H1 (cell line): ENCODE data around the gene TBC1D9. TPM values are rescaled to one million over a fixed set of nuclear protein-coding genes. Genes with fewer than 3 reads are reported as not detected.

ENCODE experiments used
- CTCF ChIA-PET: fragments of 300-600 bp; sonication (Branson Sonifier 250); formaldehyde crosslinking; loops from one replicate; lab custom pipeline; 2021; ENCODE audit not compliant: partially characterized antibody; lab: Charles Lee
- POLR2A ChIA-PET: fragments of 300-600 bp; sonication (Branson Sonifier 250); formaldehyde crosslinking; loops from one replicate; lab custom pipeline; 2021; ENCODE audit warnings: inconsistent platforms; ENCODE audit not compliant: partially characterized antibody; lab: Charles Lee
- DNase-seq, 2 experiments: peaks; one replicate each; pipeline versions ENCODE4 v3.0.0 to v3.0.0-alpha.2; 2010 to 2022; ENCODE audit warnings: low spot score in 2 of 2, low read depth in 1 of 2, mixed read lengths in 1 of 2
- FAIRE-seq: peaks from 2 replicates; lab custom pipeline; 2011; peaks lifted over from hg19 to GRCh38; lab: Jason Lieb, UNC
- H2AFZ ChIP-seq: 2 replicates; pipeline ENCODE4 v1.8.1; 2012; ENCODE audit warnings: low read length, inconsistent platforms
- H2AK5ac ChIP-seq: 2 replicates; pipeline ENCODE4 v1.6.1; 2013; ENCODE audit warnings: low read depth, low read length
- H2BK120ac ChIP-seq: replicated peaks from 2 replicates; pipeline ENCODE3; 2013; ENCODE audit warnings: low read depth, low read length, inconsistent platforms
- H2BK12ac ChIP-seq: 2 replicates; pipeline ENCODE4 v1.6.1; 2013; ENCODE audit warnings: low read depth, low read length
- H2BK15ac ChIP-seq: 2 replicates; pipeline ENCODE4 v1.6.1; 2013; ENCODE audit warnings: low read length
- H2BK20ac ChIP-seq: 2 replicates; pipeline ENCODE4 v1.6.1; 2013; ENCODE audit warnings: low read length
- H2BK5ac ChIP-seq: 2 replicates; pipeline ENCODE4 v1.6.1; 2013; ENCODE audit warnings: low read depth, low read length
- H3K14ac ChIP-seq: 2 replicates; pipeline ENCODE4 v1.6.1; 2013; ENCODE audit warnings: inconsistent platforms; ENCODE audit not compliant: insufficient read length
- H3K18ac ChIP-seq: 2 replicates; pipeline ENCODE4 v1.6.1; 2013; ENCODE audit warnings: low read length; ENCODE audit errors: extremely low read depth
- H3K23ac ChIP-seq: 2 replicates; pipeline ENCODE4 v1.6.1; 2013; ENCODE audit warnings: inconsistent platforms; ENCODE audit not compliant: insufficient read length
- H3K23me2 ChIP-seq: 2 replicates; pipeline ENCODE4 v1.6.1; 2013; ENCODE audit warnings: low read depth, low read length
- H3K27ac ChIP-seq: 2 replicates; pipeline ENCODE4 v1.6.1; 2011; ENCODE audit warnings: low read depth, low read length, inconsistent platforms
- H3K27me3 ChIP-seq, 4 experiments: replicated peaks in 1 of 4; 1 replicate in 1 of 4; 2 replicates in 3 of 4; pipeline versions ENCODE4 v1.6.1 to v1.8.1; 2011 to 2013; ENCODE audit warnings: low read length in 3 of 4, mild to moderate bottlenecking in 3 of 4, inconsistent platforms in 2 of 4, mixed read lengths in 2 of 4, moderate library complexity in 1 of 4; ENCODE audit not compliant: control insufficient read depth in 3 of 4, insufficient read depth in 3 of 4; ENCODE audit errors: extremely low read depth in 1 of 4
- H3K36me3 ChIP-seq, 4 experiments: 2 replicates each; pipeline versions ENCODE4 v1.6.1 to v1.8.1; 2011 to 2013; ENCODE audit warnings: mild to moderate bottlenecking in 4 of 4, low read length in 3 of 4, moderate library complexity in 2 of 4, control low read depth in 1 of 4, inconsistent platforms in 1 of 4; ENCODE audit not compliant: insufficient read depth in 4 of 4, control insufficient read depth in 2 of 4
- H3K4ac ChIP-seq: replicated peaks from 2 replicates; pipeline ENCODE3; 2013; ENCODE audit warnings: low read length, low read depth, mixed read lengths, inconsistent platforms; ENCODE audit not compliant: insufficient read length
- H3K4me1 ChIP-seq, 4 experiments: replicated peaks in 1 of 4; 1 replicate in 1 of 4; 2 replicates in 3 of 4; pipeline versions ENCODE4 v1.6.1 to v1.8.1; 2011 to 2013; ENCODE audit warnings: low read length in 3 of 4, inconsistent platforms in 2 of 4, mixed read lengths in 1 of 4; ENCODE audit not compliant: insufficient read depth in 4 of 4, control insufficient read depth in 3 of 4
- H3K4me2 ChIP-seq, 2 experiments: 2 replicates each; pipeline versions ENCODE4 v1.6.1 to v1.8.1; 2011 to 2013; ENCODE audit warnings: low read depth in 2 of 2, low read length in 2 of 2, control low read depth in 1 of 2, inconsistent platforms in 1 of 2, mild to moderate bottlenecking in 1 of 2; ENCODE audit not compliant: insufficient read depth in 1 of 2
- H3K4me3 ChIP-seq, 4 experiments: fragments of 200-600, 300-600 bp in 1 of 4; sonication (generic), shearing (Covaris generic), sonication (Bioruptor Twin) in 1 of 4; 2 replicates each; pipeline versions ENCODE4 v1.5.1 to v1.8.1; 2011 to 2016; ENCODE audit warnings: low read length in 4 of 4, low read depth in 3 of 4, control low read depth in 2 of 4, inconsistent platforms in 2 of 4, mild to moderate bottlenecking in 2 of 4, mixed read lengths in 1 of 4, moderate library complexity in 1 of 4; ENCODE audit not compliant: insufficient read depth in 2 of 4; ENCODE audit errors: extremely low read depth in 1 of 4
- H3K56ac ChIP-seq: replicated peaks from 2 replicates; pipeline ENCODE3; 2013; ENCODE audit warnings: low read depth, mild to moderate bottlenecking, mixed read lengths, low read length, inconsistent platforms; ENCODE audit not compliant: insufficient read length
- H3K79me1 ChIP-seq: 2 replicates; pipeline ENCODE4 v1.6.1; 2013; ENCODE audit warnings: low read depth, low read length, control low read depth
- H3K79me2 ChIP-seq, 2 experiments: 2 replicates each; pipeline versions ENCODE4 v1.6.1 to v1.8.1; 2012 to 2013; ENCODE audit warnings: low read length in 2 of 2, mild to moderate bottlenecking in 2 of 2, inconsistent platforms in 1 of 2; ENCODE audit not compliant: insufficient read depth in 2 of 2, control insufficient read depth in 1 of 2
- H3K9ac ChIP-seq, 4 experiments: replicated peaks in 1 of 4; 1 replicate in 1 of 4; 2 replicates in 3 of 4; pipeline versions ENCODE4 v1.6.1 to v1.8.1; 2011 to 2013; ENCODE audit warnings: low read depth in 3 of 4, low read length in 3 of 4, control low read depth in 2 of 4, mild to moderate bottlenecking in 2 of 4, moderate library complexity in 2 of 4, inconsistent platforms in 1 of 4; ENCODE audit errors: extremely low read depth in 1 of 4
- H3K9me3 ChIP-seq, 2 experiments: 2 replicates each; pipeline versions ENCODE4 v1.6.1 to v1.8.1; 2012 to 2013; ENCODE audit warnings: mild to moderate bottlenecking in 2 of 2, moderate library complexity in 2 of 2, control low read depth in 1 of 2, inconsistent platforms in 1 of 2, low read depth in 1 of 2, low read length in 1 of 2, mixed read lengths in 1 of 2; ENCODE audit not compliant: insufficient read depth in 2 of 2
- H4K20me1 ChIP-seq, 2 experiments: replicated peaks in 1 of 2; 2 replicates each; pipeline versions ENCODE3 to v1.8.1; 2011 to 2013; ENCODE audit warnings: inconsistent platforms in 2 of 2, low read length in 2 of 2, mild to moderate bottlenecking in 1 of 2; ENCODE audit not compliant: insufficient read depth in 2 of 2, control insufficient read depth in 1 of 2
- H4K5ac ChIP-seq: 2 replicates; pipeline ENCODE4 v1.6.1; 2013; ENCODE audit warnings: low read length, low read depth, mixed read lengths, inconsistent platforms; ENCODE audit not compliant: insufficient read length
- H4K8ac ChIP-seq: 2 replicates; pipeline ENCODE4 v1.8.0; 2013; ENCODE audit warnings: mild to moderate bottlenecking, moderate library complexity, low read length, inconsistent platforms; ENCODE audit not compliant: insufficient read depth; ENCODE audit errors: extremely low read depth
- H4K91ac ChIP-seq: replicated peaks from 2 replicates; pipeline ENCODE3; 2013; ENCODE audit warnings: low read length, mixed read lengths, inconsistent platforms; ENCODE audit not compliant: insufficient read length
- CREB1 ChIP-seq: IDR thresholded peaks from 2 replicates; pipeline ENCODE4 v1.6.1; 2012; ENCODE audit warnings: inconsistent platforms
- CTBP2 ChIP-seq: IDR thresholded peaks from 2 replicates; pipeline ENCODE4 v1.7.0; 2011; ENCODE audit warnings: borderline replicate concordance, mild to moderate bottlenecking, moderate library complexity, mixed read lengths, low read length; ENCODE audit not compliant: insufficient read depth, insufficient read length
- EGR1 ChIP-seq: IDR thresholded peaks from 2 replicates; pipeline ENCODE4 v1.6.1; 2011; ENCODE audit warnings: low read depth, low read length, borderline replicate concordance
- HDAC6 ChIP-seq: IDR thresholded peaks from one replicate; pipeline ENCODE4 v1.7.1; 2012; ENCODE audit warnings: low read depth, mild to moderate bottlenecking, inconsistent platforms, low read length, moderate library complexity
- KDM1A ChIP-seq: fragments of 200-600, 300-600 bp; sonication (generic); IDR thresholded peaks from 2 replicates; pipeline ENCODE4 v1.7.1; 2016; ENCODE audit warnings: mild to moderate bottlenecking, low read length, borderline replicate concordance
- KDM4A ChIP-seq: IDR thresholded peaks from one replicate; pipeline ENCODE4 v1.7.1; 2012; ENCODE audit warnings: low read depth, mild to moderate bottlenecking, moderate library complexity, low read length, inconsistent platforms; ENCODE audit not compliant: severe bottlenecking
- NANOG ChIP-seq: IDR thresholded peaks from 2 replicates; pipeline ENCODE4 v1.6.1; 2011; ENCODE audit warnings: low read length, low read depth, mild to moderate bottlenecking, inconsistent platforms; ENCODE audit not compliant: insufficient read depth, poor library complexity, severe bottlenecking
- NRF1 ChIP-seq: IDR thresholded peaks from 2 replicates; pipeline ENCODE4 v1.6.1; 2011; ENCODE audit warnings: mild to moderate bottlenecking, low read depth, low read length, improper control_type of control experiment
- POU5F1 ChIP-seq: IDR thresholded peaks from 2 replicates; pipeline ENCODE4 v1.6.1; 2011; ENCODE audit warnings: low read depth, mild to moderate bottlenecking, low read length, moderate library complexity
- RFX5 ChIP-seq: IDR thresholded peaks from 2 replicates; pipeline ENCODE4 v1.6.1; 2011; ENCODE audit warnings: low read depth, low read length, improper control_type of control experiment, borderline replicate concordance
- RXRA ChIP-seq: IDR thresholded peaks from 2 replicates; pipeline ENCODE4 v1.6.1; 2011; ENCODE audit warnings: low read depth, mild to moderate bottlenecking, low read length, moderate library complexity; ENCODE audit not compliant: insufficient read depth
- SRF ChIP-seq: IDR thresholded peaks from 2 replicates; pipeline ENCODE4 v1.6.1; 2011; ENCODE audit warnings: mild to moderate bottlenecking, low read depth, low read length, moderate library complexity
- TAF1 ChIP-seq: IDR thresholded peaks from 2 replicates; pipeline ENCODE4 v1.6.1; 2011; ENCODE audit warnings: mild to moderate bottlenecking, low read depth, low read length
- TCF12 ChIP-seq: IDR thresholded peaks from 2 replicates; pipeline ENCODE4 v1.6.1; 2011; ENCODE audit warnings: low read depth, mild to moderate bottlenecking, low read length
- WGBS, 2 experiments: shearing (Covaris generic) in 1 of 2; methylation state at CpG; one replicate each; pipeline versions ENCODE4 v1.1.6 to v1.1.7; 2013 to 2015; ENCODE audit warnings: low lambda C conversion rate in 2 of 2, mixed read lengths in 2 of 2, inconsistent platforms in 1 of 2, low coverage in 1 of 2, missing lambda C conversion rate in 1 of 2; ENCODE audit not compliant: insufficient replicate concordance in 2 of 2, insufficient coverage in 1 of 2, insufficient read length in 1 of 2; ENCODE audit errors: extremely low coverage in 1 of 2, missing lambda C conversion rate in 1 of 2; 5-methylcytosine and 5-hydroxymethylcytosine counted together
- polyA plus RNA-seq, 7 experiments: library from polyadenylated mRNA; depleted of rRNA in 3 of 7; stranded (reverse) in 5 of 7; unstranded in 2 of 7; fragments of >200 nt in 5 of 7; fragments of 200-250 nt in 2 of 7; gene quantifications; 1 replicate in 5 of 7; 2 replicates in 1 of 7; 4 replicates in 1 of 7; pipeline versions ENCODE4 v1.2.1 to v1.2.3, GENCODE V29; 2011 to 2013; ENCODE audit warnings: missing spikeins in 2 of 7, mixed read lengths in 2 of 7
- total RNA-seq: library from RNA; stranded (reverse); fragmentation: NEBNext Ultra II Directional; extraction: Animal tissue kit (Norgen Biotek cat#: 25700); gene quantifications from 2 replicates; pipeline ENCODE4 v1.2.1, GENCODE V29; 2021
- TF ChIP-seq, protein P1 (sequence below): IDR thresholded peaks from 2 replicates; pipeline ENCODE4 v1.6.1; 2012; ENCODE audit warnings: inconsistent platforms

TBC1D9 gene
- total and polyA plus RNA-seq, 2 of the 8 experiments (the other 6 are each of a cell fraction or from before 2014, with no cell fraction given): 0.94 to 1.0 TPM

- no peak for DNase-seq
- H2BK15ac ChIP-seq: no peak overlapping the region
- H3K27me3 ChIP-seq: no peaks in the 10 kb centered on the region
- no peak overlapping the region for H2AFZ ChIP-seq
- no peak overlapping the region for H2BK20ac ChIP-seq
- no peaks in the 10 kb centered on the region for H4K20me1 ChIP-seq
- no peak overlapping the region for H4K91ac ChIP-seq
- ChIA-PET POLR2A (no interaction called here), CTCF (no interaction called here)
- no peak overlapping the region for H2AK5ac ChIP-seq
- H3K14ac ChIP-seq: no peak overlapping the region
- H3K4me2 ChIP-seq: no peak overlapping the region
- no peaks in the 10 kb centered on the region for H3K79me1 ChIP-seq
- H3K4me1 ChIP-seq: peaks cover 0 to 5% (median 1%) of the 10 kb centered on the region in 4 experiments; a peak in 2 of 7 replicates
- H3K9ac ChIP-seq: no peak overlapping the region
- peak; percentile 83 for FAIRE-seq
- no peak overlapping the region for H3K23ac ChIP-seq
- no peak overlapping the region for H3K4me3 ChIP-seq
- no peaks in the 10 kb centered on the region for H3K36me3 ChIP-seq
- no peak overlapping the region for H2BK12ac ChIP-seq
- no peak overlapping the region for H3K18ac ChIP-seq
- H3K27ac ChIP-seq: no peak overlapping the region
- no peak overlapping the region for H4K8ac ChIP-seq
- H4K5ac ChIP-seq: no peak overlapping the region
- H2BK5ac ChIP-seq: no peak overlapping the region
- no peak overlapping the region for H3K4ac ChIP-seq
- H3K79me2 ChIP-seq: no peaks in the 10 kb centered on the region
- no peak overlapping the region for H2BK120ac ChIP-seq
- WGBS, 2 experiments: 64% methylated on average over 4 of the region's 4 CpGs; no CpG with 5 or more reads in 1 of the 2 experiments
- no peak overlapping the region for H3K56ac ChIP-seq
- H3K23me2 ChIP-seq: no peaks in the 10 kb centered on the region
- H3K9me3 ChIP-seq: no peaks in the 10 kb centered on the region
- TF ChIP-seq TCF12: no peak
- no peak for TF ChIP-seq CTBP2
- no peak for TF ChIP-seq KDM4A
- TF ChIP-seq HDAC6: no peak
- no peak for TF ChIP-seq EGR1
- TF ChIP-seq RXRA: no peak
- TF ChIP-seq RFX5: no peak
- TF ChIP-seq CREB1: no peak
- TF ChIP-seq NANOG: no peak
- no peak for TF ChIP-seq SRF
- no peak for TF ChIP-seq POU5F1
- TF ChIP-seq TAF1: no peak
- TF ChIP-seq, protein P1, sequence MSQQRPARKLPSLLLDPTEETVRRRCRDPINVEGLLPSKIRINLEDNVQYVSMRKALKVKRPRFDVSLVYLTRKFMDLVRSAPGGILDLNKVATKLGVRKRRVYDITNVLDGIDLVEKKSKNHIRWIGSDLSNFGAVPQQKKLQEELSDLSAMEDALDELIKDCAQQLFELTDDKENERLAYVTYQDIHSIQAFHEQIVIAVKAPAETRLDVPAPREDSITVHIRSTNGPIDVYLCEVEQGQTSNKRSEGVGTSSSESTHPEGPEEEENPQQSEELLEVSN: no peak
- TF ChIP-seq NRF1: no peak
- no peak for TF ChIP-seq KDM1A
Measured at GRCh38 chr4:140630246-140630645, 125.9 kb downstream of the TBC1D9 start.
